Trophoblast cell (in vitro differentiated cells and primary cell): ENCODE data around the gene CSTA.

Experiments used
- DNase-seq, 2 donors: peaks; one replicate each; pipeline ENCODE4 v3.0.0-alpha.2; 2016
- H2AFZ ChIP-seq: 2 replicates; pipeline ENCODE4 v1.6.1; 2013; ENCODE audit warnings: low read length, moderate library complexity, mild to moderate bottlenecking; ENCODE audit not compliant: insufficient read depth, poor library complexity
- H2AK5ac ChIP-seq: 2 replicates; pipeline ENCODE4 v1.6.1; 2013; ENCODE audit warnings: mild to moderate bottlenecking, low read length
- H2BK120ac ChIP-seq: 2 replicates; pipeline ENCODE4 v1.6.1; 2013; ENCODE audit warnings: low read length, mild to moderate bottlenecking, moderate library complexity; ENCODE audit not compliant: insufficient read depth, poor library complexity
- H2BK12ac ChIP-seq: 2 replicates; pipeline ENCODE4 v1.6.1; 2013; ENCODE audit warnings: mild to moderate bottlenecking, low read length, moderate library complexity
- H2BK5ac ChIP-seq: 2 replicates; pipeline ENCODE4 v1.6.1; 2013; ENCODE audit warnings: low read length, low read depth, moderate library complexity, mild to moderate bottlenecking; ENCODE audit not compliant: poor library complexity
- H3K14ac ChIP-seq: 2 replicates; pipeline ENCODE4 v1.6.1; 2013; ENCODE audit warnings: mild to moderate bottlenecking, low read length
- H3K18ac ChIP-seq: 2 replicates; pipeline ENCODE4 v1.6.1; 2013; ENCODE audit warnings: mild to moderate bottlenecking, low read length
- H3K23ac ChIP-seq: 2 replicates; pipeline ENCODE4 v1.6.1; 2013; ENCODE audit warnings: low read length
- H3K27ac ChIP-seq: 2 replicates; pipeline ENCODE4 v1.5.1; 2013; ENCODE audit warnings: low read depth, mild to moderate bottlenecking, inconsistent platforms, low read length, moderate library complexity
- H3K27me3 ChIP-seq: 2 replicates; pipeline ENCODE4 v1.6.1; 2013; ENCODE audit warnings: inconsistent platforms, mild to moderate bottlenecking, low read length, moderate library complexity; ENCODE audit not compliant: insufficient read depth
- H3K36me3 ChIP-seq, 2 experiments: 1 replicate in 1 of 2; 2 replicates in 1 of 2; pipeline ENCODE4 v1.6.1; 2013; ENCODE audit warnings: low read length in 2 of 2, mild to moderate bottlenecking in 2 of 2, moderate library complexity in 1 of 2; ENCODE audit not compliant: insufficient read depth in 2 of 2, control insufficient read depth in 1 of 2
- H3K4ac ChIP-seq: 2 replicates; pipeline ENCODE4 v1.6.1; 2013; ENCODE audit warnings: low read depth, mild to moderate bottlenecking, low read length, moderate library complexity
- H3K4me1 ChIP-seq, 2 experiments: 1 replicate in 1 of 2; 2 replicates in 1 of 2; pipeline ENCODE4 v1.6.1; 2013; ENCODE audit warnings: low read length in 2 of 2, mild to moderate bottlenecking in 2 of 2, moderate library complexity in 1 of 2; ENCODE audit not compliant: insufficient read depth in 2 of 2, control insufficient read depth in 1 of 2
- H3K4me2 ChIP-seq: 2 replicates; pipeline ENCODE4 v1.6.1; 2013; ENCODE audit warnings: inconsistent platforms, mild to moderate bottlenecking, low read length, moderate library complexity
- H3K4me3 ChIP-seq: 2 replicates; pipeline ENCODE4 v1.5.1; 2013; ENCODE audit warnings: mild to moderate bottlenecking, low read depth, low read length, inconsistent platforms
- H3K79me1 ChIP-seq: one replicate; pipeline ENCODE4 v1.6.1; 2013; ENCODE audit warnings: low read length
- H3K79me2 ChIP-seq: 2 replicates; pipeline ENCODE4 v1.6.1; 2013; ENCODE audit warnings: low read length, mild to moderate bottlenecking; ENCODE audit not compliant: control insufficient read depth, insufficient read depth, poor library complexity
- H3K9ac ChIP-seq: 2 replicates; pipeline ENCODE4 v1.6.1; 2013; ENCODE audit warnings: mild to moderate bottlenecking, low read length
- H3K9me3 ChIP-seq: 2 replicates; pipeline ENCODE4 v1.6.1; 2013; ENCODE audit warnings: low read depth, mild to moderate bottlenecking, control low read depth, inconsistent platforms, low read length; ENCODE audit not compliant: insufficient read depth
- H4K12ac ChIP-seq: 2 replicates; pipeline ENCODE4 v1.6.1; 2013; ENCODE audit warnings: low read depth, mild to moderate bottlenecking, low read length, moderate library complexity
- H4K8ac ChIP-seq: 2 replicates; pipeline ENCODE4 v1.6.1; 2013; ENCODE audit warnings: low read depth, mild to moderate bottlenecking, low read length, moderate library complexity
- H4K91ac ChIP-seq: one replicate; pipeline ENCODE4 v1.6.1; 2013; ENCODE audit warnings: low read depth, mild to moderate bottlenecking, low read length, moderate library complexity
- WGBS: extraction: QIAGEN DNeasy Blood & Tissue Kit; methylation state at CpG from one replicate; pipeline ENCODE4 v1.1.7; 2013; ENCODE audit warnings: missing lambda C conversion rate; ENCODE audit not compliant: insufficient read length, insufficient coverage; ENCODE audit errors: extremely low coverage; 5-methylcytosine and 5-hydroxymethylcytosine counted together

Gene CSTA

GRCh38 chr3:122299872-122300460 is 25.1 kb upstream of the CSTA start:
- Histone ChIP-seq H3K4ac (no peak overlapping the region), H3K36me3 (no peaks in the 10 kb centered on the region), H2AK5ac (no peak overlapping the region), H2BK5ac (no peak overlapping the region), H3K27me3 (no peaks in the 10 kb centered on the region), H2BK120ac (no peak overlapping the region), H4K8ac (no peak overlapping the region), H3K4me2 (no peak overlapping the region), H3K14ac (no peak overlapping the region), H3K4me3 (no peak overlapping the region), H3K9me3 (no peaks in the 10 kb centered on the region), H3K4me1 (no peaks in the 10 kb centered on the region), H3K79me1 (no peaks in the 10 kb centered on the region), H3K18ac (no peak overlapping the region), H3K27ac (no peak overlapping the region), H2AFZ (no peak overlapping the region), H4K12ac (no peak overlapping the region), H3K23ac (no peak overlapping the region), H4K91ac (no peak overlapping the region), H3K9ac (no peak overlapping the region), H3K79me2 (no peaks in the 10 kb centered on the region), H2BK12ac (no peak overlapping the region)
- DNase-seq = peak in 1 of 2 donors; percentile 55
- no CpG with 5 or more reads among the region's 12 CpGs for WGBS

DNA sequence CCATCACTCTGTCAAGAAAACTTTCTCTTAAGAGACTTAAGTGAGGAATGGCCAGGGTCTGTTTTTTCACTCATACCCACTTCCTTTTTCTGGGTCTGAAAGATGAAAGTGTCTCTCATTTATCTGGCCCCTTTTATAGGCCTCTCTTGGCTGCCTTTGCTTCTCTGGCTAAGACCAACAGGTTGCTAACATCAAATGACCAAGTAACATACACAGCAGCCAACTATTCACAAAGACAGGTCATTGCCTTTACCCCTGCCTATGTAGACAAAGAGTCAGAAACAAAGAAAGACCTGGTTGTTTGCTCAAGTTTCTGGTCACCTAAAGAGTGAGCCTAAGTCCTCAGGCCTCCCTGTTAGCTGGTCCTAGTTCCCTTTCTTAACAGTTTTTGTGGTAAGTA is 24.0 kb upstream of the CSTA start:
- Histone ChIP-seq H3K23ac (no peak overlapping the region), H3K27me3 (no peaks in the 10 kb centered on the region), H3K4me1 (no peaks in the 10 kb centered on the region), H4K91ac (no peak overlapping the region), H3K4ac (no peak overlapping the region), H3K14ac (no peak overlapping the region), H3K36me3 (no peaks in the 10 kb centered on the region), H2BK120ac (no peak overlapping the region), H3K4me2 (no peak overlapping the region), H3K27ac (no peak overlapping the region), H2AK5ac (no peak overlapping the region), H3K79me2 (no peaks in the 10 kb centered on the region), H2BK12ac (no peak overlapping the region), H3K4me3 (no peak overlapping the region), H3K79me1 (no peaks in the 10 kb centered on the region), H3K9me3 (no peaks in the 10 kb centered on the region), H2BK5ac (no peak overlapping the region), H4K12ac (no peak overlapping the region), H3K18ac (no peak overlapping the region), H2AFZ (no peak overlapping the region), H4K8ac (no peak overlapping the region), H3K9ac (no peak overlapping the region)
- no peak for DNase-seq

GRCh38 chr3:122305818-122306621 is 19.0 kb upstream of the CSTA start:
- no peak overlapping the region for H3K14ac ChIP-seq
- no peak overlapping the region for H2AFZ ChIP-seq
- no peak overlapping the region for H2BK12ac ChIP-seq
- H3K79me1 ChIP-seq = no peaks in the 10 kb centered on the region
- H3K79me2 ChIP-seq = no peaks in the 10 kb centered on the region
- no peak overlapping the region for H4K12ac ChIP-seq
- no peak overlapping the region for H3K9ac ChIP-seq
- no peaks in the 10 kb centered on the region for H3K9me3 ChIP-seq
- no peak overlapping the region for H3K27ac ChIP-seq
- H4K8ac ChIP-seq = no peak overlapping the region
- no peak overlapping the region for H3K4ac ChIP-seq
- H4K91ac ChIP-seq = no peak overlapping the region
- no peak overlapping the region for H3K18ac ChIP-seq
- H2AK5ac ChIP-seq = no peak overlapping the region
- no peak overlapping the region for H3K23ac ChIP-seq
- no peak overlapping the region for H2BK5ac ChIP-seq
- no peak overlapping the region for H2BK120ac ChIP-seq
- H3K4me2 ChIP-seq = no peak overlapping the region
- H3K4me3 ChIP-seq = no peak overlapping the region
- no CpG with 5 or more reads among the region's 3 CpGs for WGBS
- peaks cover 0 to 2% of the 10 kb centered on the region in 2 experiments for H3K4me1 ChIP-seq
- no peaks in the 10 kb centered on the region for H3K36me3 ChIP-seq
- no peaks in the 10 kb centered on the region for H3K27me3 ChIP-seq
- DNase-seq = no peak

- H3K79me2 ChIP-seq = no peaks in the 10 kb centered on the region
- no CpG with 5 or more reads among the region's 2 CpGs for WGBS
- H4K8ac ChIP-seq = no peak overlapping the region
- no peak overlapping the region for H4K91ac ChIP-seq
- H3K18ac ChIP-seq = no peak overlapping the region
- no peak overlapping the region for H2BK5ac ChIP-seq
- H2BK120ac ChIP-seq = no peak overlapping the region
- H3K4me2 ChIP-seq = no peak overlapping the region
- no peaks in the 10 kb centered on the region for H3K9me3 ChIP-seq
- no peak overlapping the region for H2AFZ ChIP-seq
- no peak overlapping the region for H3K4ac ChIP-seq
- H4K12ac ChIP-seq = no peak overlapping the region
- no peak overlapping the region for H3K23ac ChIP-seq
- H2AK5ac ChIP-seq = no peak overlapping the region
- H3K79me1 ChIP-seq = no peaks in the 10 kb centered on the region
- H3K14ac ChIP-seq = no peak overlapping the region
- no peaks in the 10 kb centered on the region for H3K27me3 ChIP-seq
- no peak overlapping the region for H2BK12ac ChIP-seq
- no peaks in the 10 kb centered on the region for H3K36me3 ChIP-seq
- no peak overlapping the region for H3K4me3 ChIP-seq
- no peak overlapping the region for H3K27ac ChIP-seq
- no peak for DNase-seq
- peaks cover 0 to 2% of the 10 kb centered on the region in 2 experiments for H3K4me1 ChIP-seq
- no peak overlapping the region for H3K9ac ChIP-seq
Observed at GRCh38 chr3:122306622-122306953, 18.5 kb upstream of the CSTA start.
